Measurements from ENCODE around the gene VAV3.
"Not testable (repeated sequence)": the region's sequence is repeated elsewhere in the genome, so short reads cannot be mapped to it uniquely, and the experiment has no call there.

The VAV3 gene

DNA sequence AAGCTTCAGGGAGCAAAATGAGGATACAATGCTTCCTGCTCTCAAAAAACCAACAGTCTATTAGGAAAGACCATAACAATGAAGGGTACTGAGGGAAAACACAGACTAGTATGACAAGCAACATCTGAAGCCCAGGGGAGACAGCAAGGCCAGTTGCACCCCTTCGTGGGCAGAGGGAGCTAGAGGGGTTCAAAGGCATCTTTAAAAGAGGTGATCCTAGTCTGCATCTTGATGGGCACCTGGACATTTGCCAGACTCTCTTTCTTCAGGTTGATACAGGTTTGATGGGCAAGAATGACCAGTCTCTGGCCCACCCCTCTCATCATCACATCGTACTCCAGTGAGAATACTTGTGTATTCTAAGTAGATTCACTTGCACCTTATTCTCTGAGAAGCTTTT is 177.7 kb downstream of the VAV3 start:
- peak; percentile 40 for DNase-seq

DNA sequence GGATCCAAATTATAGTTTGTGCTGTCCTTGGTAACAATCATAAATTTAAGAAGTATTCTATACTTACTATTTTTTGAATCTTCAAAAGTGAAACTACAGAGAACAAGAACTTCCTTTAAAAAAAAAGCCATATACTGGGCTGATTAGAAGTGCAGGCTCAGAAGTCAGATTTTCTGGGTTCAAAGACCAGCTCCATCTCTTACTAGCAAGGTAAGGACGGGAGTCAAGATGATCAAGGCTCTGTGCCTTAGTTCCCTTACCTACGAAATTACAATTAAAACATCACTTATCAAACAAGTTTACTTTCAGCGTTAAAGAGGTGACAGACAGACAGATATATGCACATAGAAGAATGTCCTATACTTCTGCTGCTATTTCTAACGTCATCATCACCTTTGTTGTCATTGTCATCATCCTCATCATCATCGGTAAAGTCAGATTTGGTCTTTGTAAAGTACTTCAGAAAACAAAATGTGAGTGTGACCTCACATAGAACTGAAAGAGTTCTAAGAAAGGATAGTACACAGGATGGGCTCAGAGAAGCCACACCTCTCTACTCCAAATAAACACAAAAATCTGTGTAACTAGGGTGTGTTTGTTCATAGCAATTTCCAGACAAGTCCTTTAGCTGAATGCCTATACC is 178.7 kb downstream of the VAV3 start:
- DNase-seq = no peak

DNA sequence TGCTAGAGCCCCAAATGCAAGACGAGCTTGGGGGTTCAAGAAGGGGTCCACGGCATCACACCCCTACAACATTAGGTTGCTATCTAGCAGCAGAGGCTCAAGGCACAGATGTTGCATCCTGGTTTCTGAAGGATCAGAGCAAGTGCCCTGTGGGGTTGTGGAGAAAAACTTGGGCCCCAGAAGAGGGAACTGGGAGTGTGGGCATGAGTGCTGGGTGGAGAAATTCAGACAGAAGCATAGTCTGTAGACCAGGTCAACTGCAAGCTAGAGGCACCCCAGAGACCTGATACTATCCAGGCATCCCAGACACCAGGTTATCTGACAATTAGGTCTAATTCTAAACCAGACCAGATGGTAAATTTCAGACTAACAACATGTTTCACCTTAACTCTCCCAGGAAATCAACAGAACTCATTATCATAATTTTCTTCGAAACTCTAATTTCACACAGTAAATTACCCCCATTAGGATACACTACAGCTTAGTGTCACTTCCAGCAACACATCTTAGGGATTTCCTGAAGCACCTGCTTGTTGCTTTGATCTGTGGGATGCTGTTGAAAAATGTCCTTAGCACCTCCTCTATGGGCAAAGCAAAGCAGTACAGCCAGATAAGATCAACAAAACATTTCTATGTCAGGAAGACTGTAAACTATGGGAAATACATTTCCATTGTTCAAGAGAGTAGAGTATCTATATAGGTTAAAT is 179.3 kb downstream of the VAV3 start:
- no peak for DNase-seq

DNA sequence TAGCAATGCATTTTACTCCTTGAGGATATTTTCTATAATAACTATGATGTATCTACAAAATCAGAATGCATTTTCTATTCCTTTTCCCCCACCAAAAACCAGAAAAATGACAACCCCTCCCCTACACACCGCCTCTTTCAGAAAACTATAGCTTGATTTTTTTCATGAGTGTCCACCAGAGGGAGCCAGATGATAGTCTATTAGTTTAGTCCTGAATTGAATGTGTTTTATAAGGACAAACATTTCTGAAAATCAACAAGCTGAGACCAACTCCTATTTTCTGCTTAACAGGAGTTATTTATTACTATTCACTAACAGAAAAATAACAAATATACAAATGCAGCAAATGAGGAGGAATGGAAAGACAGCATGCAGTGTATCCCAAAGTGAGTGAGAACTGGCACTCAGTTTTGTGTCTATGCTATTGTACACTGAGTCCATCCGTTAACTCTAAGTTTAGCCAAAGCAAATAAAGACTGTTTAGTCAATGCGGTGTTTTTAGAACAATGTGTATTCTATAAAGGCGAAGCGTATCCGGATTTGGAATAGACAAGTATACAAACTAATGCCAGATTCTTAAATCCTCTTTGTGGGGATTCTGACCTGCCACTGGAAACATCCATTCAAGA is 182.6 kb downstream of the VAV3 start:
- DNase-seq = peak; percentile 36

DNA sequence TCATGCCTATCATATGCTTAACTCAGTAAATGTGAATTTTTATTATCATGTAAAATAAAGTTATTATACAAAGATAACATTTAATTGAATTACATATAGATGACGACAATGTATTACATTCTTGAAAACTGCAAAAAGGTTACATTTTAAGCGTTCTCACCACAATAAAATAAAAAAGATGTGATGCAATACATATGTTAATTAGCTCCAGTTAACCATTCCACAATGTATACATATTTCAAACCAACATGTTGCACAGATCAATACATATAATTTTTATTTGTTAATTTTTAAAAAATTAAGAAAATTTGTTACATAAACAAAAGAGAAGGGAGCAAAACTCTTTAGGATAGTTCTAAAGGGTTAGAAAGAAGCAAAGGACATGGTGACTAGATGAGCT is 183.7 kb downstream of the VAV3 start:
- DNase-seq = no peak

DNA sequence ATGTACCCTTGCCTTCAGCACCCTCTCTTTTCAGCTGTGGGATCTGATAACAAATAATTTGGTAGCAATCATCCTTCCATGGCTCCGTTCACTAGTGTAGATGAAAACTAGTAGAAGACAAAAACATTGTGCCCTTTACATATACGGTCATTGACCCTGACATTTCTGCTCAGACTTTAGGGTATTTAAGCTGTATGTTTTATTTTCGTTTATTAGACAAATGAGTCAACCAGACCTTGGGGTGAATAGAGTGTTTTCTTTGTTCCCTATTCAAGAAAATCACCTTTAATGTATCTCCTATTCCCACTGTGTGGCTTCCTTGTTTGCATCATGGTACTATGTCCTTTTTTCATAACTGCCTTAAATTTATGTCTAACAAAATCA is 187.3 kb downstream of the VAV3 start:
- no peak for DNase-seq

DNA sequence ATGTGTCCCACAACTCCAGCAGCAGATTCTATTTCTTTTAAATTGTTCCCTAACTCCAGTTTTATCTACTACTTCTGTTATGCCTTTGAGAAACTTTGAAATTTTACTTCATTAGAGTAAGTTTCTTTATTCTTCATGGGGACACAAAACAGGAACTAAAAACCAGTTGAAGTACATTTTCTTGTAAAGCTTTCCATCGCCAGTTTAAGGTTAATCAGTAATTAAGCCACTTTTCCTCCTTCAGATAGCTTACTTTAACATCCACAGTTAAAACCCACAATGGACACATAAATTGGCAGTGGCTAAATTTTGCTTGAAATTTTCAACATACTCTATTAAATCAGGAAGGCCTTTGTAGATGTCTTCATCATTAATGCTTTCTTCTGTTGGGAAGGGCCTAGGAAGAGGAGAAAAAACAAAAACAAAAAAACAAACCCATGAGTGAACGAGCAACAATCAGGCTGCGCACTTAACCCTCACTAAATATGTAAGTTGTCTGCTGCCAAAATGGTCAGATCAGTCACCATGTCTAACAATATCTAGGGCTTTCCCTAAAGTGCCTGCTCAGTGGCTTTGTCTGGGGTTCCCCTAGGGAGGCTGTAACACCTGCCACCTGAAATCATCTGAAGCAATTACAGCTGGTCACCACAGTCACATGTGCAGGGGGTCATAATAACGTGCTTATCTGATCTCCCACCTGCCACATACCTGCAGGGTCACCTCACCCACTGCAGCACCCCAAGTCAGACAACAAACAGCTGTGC is 187.9 kb downstream of the VAV3 start:
- DNase-seq = no peak

DNA sequence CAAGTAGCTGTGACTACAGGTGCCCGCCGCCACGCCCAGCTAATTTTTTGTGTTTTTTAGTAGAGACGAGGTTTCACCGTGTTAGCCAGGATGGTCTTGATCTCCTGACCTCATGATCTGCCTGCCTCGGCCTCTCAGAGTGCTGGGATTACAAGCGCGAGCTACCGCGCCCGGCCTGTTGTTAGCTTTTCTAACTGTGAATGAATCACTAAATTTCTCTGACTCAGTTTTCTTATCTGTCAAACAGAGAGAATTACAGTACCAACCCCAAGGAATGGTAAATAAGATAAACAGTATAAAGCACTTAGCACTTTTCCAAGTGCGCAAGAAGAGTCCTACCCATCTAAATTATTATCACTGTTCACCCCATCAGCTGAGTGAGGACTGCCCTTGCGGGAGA is 193.6 kb downstream of the VAV3 start:
- DNase-seq = no peak

DNA sequence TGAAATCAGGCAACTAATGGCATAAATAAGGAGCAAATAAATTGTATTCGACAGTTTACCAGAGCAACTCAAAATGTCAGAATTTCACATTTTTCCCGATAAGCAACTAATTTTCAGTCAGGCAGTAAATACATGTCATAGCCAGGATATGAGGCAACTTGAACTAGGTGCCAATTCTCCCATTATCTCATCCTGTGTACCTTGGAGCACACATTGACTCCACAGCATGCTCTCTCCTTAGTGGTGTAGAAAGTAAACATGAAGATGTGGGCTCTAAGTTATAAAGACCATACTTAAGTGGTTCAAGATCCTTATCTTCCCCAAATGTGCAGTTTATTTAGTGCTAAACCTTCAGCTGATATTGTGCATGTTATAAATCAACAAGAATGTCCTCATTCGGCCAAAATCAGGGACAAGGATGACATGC is 197.8 kb downstream of the VAV3 start:
- DNase-seq = no peak

DNA sequence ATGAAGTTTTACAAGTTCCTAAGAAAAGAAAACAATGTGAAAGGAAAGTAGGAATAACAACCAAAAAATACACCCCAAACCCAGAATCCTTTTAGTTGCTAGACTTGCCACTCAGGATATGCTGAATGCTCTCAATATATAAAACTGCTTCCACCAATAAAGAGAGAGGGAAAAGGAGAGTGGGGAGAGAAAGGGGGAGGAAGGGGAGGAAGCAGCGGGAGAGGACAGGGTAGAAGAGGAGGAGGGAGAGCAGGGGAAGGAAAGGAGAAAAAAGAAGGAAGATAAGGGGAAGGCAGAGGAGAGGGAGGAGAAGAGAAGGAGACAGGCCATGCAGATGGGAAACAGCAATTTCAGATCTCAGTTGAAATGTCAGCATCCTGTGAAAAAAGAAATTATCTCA is 198.4 kb downstream of the VAV3 start:
- no peak for DNase-seq

DNA sequence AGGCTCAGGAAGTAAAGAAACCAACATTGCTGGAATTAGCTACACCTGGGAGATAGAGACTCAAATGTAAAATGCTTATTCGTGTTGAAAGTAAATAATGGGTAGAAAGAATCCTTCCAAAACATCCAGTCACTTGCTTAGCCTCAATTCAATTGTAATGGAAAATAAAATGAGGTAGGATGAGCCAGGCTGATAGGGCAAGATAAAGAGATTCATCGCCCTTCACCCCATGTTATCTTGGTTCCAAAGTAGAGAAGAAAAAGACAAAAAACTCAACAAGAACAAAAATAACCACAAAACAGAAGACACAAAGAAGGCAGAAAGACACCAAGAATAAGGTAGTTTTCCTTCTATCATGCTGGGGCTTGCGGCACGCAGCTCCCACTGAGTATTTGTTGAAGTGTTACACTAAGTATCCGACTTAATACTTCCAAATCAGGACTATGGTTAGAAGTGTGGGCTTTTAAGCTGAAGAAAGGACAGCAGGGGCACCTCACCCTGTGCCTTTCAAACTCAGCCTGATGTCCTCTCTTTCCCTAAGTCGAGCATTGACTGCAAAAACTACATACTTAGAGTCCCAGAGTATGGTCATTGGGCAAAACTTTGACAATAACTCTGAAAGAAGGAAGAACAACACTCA is 202.1 kb downstream of the VAV3 start:
- no peak for DNase-seq

DNA sequence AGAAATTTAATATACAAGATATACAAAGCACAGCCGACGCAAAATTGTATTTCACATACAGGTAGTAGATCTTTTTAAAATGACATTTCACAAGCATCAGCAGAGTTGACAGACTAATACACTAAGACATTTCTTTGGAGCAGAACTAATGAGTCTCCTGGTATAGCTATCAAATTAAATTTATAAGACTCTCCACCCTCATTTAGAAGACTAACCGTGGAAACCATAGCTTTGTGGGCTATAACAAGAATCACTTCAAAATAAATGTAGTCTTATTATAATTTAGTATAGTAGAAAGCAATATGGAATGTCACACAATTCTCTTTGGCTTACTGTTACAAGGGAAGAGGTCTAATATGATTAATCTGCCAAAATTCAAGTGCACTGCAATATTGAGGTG is 204.9 kb downstream of the VAV3 start:
- DNase-seq = no peak

DNA sequence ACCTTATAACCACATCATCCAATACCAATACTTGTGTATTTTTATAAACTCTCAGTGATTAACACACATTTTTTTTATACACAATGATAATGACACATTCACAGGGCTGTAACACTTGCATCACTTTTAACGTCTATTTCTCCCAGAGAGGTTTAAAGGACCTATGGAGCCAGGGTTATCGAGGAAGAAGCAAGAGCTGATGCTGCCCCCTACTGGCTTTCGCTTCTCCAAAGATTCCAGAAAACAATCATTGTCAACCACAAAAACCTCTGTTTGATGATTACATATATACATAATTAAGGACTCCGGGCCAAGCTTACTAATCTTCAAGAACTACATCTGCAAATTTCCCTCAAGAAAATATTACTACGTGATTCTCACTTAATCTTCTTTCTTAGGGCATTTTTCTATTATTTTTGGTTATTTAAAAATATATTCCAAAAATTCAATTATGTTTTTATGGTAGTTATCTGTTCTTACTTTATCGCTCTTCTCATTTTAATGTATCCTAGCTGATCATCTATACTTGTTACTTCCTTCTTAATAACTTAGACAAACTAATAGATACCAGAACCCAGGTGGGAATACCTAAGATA is 214.5 kb downstream of the VAV3 start:
- DNase-seq = peak; percentile 70

DNA sequence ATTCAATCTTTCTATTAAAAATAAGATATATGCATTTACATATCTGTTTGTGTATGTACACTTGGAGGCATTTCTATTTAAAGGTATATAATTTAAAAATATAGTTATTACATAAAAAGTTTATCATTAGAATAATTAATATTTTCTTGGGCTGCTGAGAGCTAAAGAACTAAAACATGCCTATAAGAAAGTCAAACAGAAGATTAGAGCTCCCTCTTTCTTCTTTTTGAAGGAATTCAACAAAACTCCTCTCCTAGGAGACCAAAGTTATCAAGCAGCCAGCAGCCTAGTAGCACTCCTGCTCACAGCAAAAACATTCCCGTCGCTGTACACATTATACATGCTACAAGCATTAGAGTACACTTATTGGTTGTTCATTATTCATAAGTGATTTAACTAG is 216.4 kb downstream of the VAV3 start:
- DNase-seq = no peak

DNA sequence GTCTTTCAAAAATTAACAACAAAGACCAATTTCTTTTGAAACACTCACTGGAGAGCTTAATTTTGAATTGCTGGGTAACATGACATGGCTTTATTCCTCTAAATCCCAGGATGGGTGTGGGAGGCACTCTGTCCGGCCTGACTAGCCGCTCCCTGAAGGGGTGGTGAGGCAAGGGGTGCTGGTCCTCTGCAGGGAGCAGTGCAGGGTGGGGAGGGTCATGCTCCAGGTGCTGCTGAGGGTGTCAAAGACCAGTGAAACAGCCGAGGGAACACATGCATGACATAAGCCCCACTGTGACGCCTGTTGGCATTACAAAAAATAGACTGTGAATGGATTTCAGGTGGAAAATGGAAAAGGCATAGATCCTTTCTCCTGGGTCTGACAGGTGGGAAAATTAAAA is 223.7 kb downstream of the VAV3 start:
- DNase-seq = no peak

DNA sequence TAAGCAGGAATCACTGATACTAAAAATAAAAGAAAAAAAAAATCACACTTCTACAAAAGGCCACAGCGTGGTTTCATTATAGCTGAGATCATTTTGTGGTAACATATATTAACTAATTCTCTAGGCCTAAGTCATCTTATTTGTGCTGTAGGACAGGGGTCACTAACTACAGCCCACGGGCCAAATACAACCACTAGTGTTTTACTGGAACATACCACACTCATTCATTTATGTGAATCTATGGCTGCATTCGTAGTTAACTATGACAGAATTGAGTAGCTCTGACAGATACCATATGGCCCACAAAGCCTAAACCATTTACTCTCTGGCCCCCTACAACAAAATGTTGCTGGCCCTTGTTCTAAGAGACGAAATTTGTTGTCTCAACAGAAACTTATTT is 224.4 kb downstream of the VAV3 start:
- DNase-seq = no peak

DNA sequence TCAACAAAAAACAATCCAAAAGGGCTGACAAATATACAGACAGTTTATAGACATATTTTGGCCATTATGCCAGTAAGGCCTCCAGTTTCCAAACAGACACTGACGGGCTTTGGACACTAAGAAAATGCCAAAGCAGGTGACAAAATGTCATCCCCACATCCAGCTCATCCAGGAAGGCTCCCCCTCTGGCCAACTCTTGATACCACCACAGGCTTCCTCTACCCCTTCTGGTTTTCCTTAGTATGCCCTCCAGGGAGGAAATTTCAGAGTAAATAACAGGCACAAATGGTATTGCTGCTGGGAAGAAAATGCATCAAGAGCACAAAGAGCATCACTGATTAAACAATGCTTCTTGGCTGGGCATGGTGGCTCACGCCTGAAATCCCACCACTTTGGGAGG is 225.3 kb downstream of the VAV3 start:
- no peak for DNase-seq

DNA sequence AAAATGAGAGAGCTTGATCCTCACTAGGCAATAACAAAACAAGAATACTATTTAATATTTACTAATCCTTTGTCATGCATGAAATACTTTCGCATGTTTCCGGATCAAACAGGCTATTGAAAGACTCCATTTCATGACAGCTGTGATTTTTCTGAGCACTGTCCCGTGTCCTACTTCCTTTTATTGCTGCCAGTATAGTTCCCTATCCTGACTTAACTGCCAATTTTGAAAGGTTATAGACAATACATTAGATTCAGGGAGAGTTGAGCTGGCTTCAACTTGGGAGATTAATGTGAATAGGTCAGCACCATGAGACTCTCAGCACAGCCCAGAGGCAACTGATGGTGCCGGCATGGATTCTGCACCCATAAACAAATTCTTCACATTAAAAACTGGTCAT is 225.8 kb downstream of the VAV3 start:
- no peak for DNase-seq

DNA sequence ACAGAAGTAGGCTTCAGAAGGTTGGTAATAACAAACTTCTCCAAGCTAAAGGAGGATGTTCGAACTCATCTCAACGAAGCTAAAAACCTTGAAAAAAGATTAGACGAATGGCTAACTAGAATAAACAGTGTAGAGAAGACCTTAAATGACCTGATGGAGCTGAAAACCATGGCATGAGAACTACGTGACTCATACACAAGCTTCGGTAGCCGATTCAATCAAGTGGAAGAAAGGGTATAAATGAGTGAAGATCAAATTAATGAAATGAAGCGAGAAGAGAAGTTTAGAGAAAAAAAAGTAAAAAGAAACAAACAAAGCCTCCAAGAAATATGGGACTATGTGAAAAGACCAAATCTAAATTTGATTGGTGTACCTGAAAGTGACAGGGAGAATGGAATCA is 231.6 kb downstream of the VAV3 start:
- not testable (repeated sequence) for DNase-seq

DNA sequence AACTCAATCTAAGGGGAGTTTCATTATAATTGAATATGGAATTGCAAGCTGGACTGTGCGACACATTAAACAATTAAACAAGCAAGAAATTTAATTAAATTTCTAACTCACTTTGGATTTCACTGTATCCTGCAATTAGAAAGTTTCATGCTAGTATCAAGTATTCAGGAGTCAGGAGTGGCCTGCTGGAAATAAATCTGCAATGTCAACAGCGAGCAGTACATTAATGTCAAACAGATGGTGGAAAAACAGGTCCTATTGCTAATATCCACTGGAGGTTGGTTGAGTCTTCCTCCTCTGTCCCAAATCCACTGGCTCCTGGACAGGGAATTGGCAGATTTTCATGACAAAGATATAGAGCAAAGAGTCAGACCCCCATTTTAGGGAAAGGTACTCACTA is 237.1 kb downstream of the VAV3 start:
- DNase-seq = no peak

DNA sequence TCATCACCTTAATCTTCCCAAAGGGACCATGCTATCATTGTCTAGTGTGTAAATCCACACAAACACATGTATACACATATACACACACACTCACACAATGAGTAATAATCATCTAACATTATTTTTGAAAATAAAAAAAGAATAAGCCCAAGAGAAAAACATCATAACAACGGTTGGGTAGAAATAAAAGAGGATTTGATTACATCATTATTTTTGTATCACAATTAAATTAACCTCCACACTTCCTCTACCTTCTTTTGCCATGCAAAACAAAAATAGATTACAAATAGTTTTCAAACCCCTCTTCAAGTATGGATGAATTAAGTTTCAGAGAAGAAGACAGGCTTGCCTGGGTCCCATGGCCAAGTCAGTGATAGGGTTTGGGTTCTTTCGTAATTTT is 238.1 kb downstream of the VAV3 start:
- DNase-seq = no peak

DNA sequence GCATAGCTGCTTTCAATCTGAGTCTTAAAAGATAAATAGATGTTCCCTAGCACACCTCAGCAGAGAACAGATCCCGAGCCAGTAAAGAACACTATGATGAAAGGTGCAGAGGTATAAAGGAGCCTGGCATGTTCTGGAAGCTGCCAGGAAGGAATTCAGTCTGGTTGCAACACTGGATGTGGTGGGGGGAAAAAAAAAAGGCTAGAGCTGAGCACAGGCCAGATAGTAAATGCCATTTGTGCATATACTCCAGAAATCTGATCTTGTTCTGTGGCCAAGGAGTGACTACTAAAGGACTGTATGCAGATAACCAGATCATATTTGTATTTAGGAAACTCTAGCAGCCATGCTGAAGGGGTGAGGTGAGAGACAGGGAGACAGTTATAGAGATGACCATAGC is 240.3 kb downstream of the VAV3 start:
- DNase-seq = no peak

DNA sequence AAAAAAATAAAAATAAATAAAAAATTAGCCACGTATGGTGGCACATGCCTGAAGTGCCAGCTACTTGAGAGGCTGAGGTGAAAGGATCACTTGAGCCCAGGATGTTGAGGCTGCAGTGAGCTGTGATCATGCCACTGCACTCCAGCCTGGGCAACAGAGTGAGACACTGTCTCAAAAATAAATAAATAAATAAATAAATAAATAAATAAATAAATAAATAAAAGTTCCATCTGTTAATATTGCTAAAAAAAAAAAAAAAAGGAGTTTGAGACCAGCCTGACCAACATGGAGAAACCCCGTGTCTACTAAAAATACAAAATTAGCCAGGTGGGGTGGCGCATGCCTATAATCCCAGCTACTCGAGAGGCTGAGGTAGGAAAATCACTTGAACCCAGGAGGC is 244.8 kb downstream of the VAV3 start:
- not testable (repeated sequence) for DNase-seq
